HG02943 (cell line): ENCODE data around the gene TSPAN1.
A peak's percentile ranks its signal among the peaks of the same experiment; 100 is the strongest.

Source experiments
- ATAC-seq: cut with Tn5 transposase; IDR thresholded peaks from one replicate; pipeline ENCODE4 v1.9.1; 2021; ENCODE audit warnings: mild to moderate bottlenecking, low read depth, moderate library complexity; ENCODE audit not compliant: unreplicated experiment

The TSPAN1 gene

DNA sequence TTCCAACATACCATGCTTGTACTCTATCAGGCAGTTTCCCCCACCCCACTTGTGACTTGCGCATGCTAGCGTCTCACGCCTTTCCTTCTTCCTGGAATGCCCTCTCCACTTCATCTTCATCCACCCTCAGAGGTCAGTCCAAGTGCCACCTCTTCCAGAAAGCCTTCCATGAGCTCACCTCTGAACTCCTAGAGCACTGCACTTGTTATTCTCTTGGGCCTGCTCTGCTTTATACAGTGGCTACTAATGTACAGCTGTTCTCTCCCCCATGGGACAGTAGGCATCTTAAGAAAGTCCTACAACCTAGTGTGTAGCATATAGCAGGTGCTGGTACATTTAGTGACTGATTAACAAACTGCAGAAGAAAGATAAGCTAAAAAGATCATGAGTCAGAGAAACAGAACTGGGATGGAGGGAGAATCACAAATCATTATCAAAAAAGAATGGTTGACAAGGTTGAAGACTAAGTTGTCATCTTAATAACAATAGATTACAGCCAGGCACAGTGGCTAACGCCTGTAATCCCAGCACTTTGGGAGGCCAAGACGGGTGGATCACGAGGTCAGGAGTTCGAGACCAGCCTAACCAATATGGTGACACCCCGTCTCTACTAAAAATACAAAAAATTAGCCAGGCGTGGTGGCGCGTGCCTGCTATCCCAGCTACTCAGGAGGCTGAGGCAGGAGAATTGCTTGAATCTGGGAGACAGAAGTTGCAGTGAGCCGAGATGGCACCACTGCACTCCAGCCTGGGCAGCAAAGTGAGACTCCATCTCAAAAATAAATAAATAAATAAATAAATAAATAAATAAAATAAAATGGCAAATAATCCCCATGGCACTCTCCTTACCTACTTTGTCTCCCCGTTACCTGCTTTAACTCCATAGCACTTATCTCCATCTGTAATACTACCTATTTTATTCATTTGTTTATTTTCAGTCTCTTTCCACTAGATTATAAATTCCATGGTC lies 16.3 kb upstream of the TSPAN1 start:
- peak; percentile 76 for ATAC-seq

DNA sequence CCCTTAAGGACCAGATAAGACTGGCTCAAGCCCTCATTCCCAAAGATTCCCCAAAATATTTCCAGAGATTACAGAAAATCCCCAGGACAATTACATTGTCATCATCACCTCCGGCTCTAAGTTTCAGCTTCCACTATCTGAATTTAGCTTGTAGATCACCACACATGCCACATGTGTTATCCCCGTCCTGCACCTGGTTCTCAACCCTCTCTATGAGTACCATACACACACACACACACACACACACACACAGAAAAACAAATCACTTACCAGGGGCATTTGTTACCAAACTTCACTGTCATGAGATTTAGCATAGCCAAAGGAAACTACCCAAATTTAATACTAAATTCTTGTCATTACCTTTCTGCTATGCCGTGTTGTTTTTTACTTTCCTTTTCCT lies 15.4 kb upstream of the TSPAN1 start:
- ATAC-seq: no peak

DNA sequence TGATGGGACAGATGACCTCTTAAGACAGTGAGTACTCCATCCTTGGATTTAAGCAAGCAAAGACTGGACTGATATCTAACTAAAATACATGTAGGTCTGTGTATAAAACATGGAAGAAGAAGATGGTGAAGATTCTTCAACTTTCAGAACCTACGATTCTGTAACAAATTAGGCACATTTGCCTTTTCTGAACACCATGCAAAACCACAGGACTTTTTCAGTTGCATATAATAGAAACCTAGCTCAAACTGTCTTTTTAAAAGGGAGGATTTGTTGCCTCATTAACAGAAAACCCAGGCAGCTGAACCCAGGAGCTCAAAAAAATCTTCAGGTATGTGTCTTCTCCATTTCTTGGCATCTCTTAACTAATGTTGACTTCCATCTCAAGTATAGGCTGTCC lies 14.7 kb upstream of the TSPAN1 start:
- no peak for ATAC-seq

DNA sequence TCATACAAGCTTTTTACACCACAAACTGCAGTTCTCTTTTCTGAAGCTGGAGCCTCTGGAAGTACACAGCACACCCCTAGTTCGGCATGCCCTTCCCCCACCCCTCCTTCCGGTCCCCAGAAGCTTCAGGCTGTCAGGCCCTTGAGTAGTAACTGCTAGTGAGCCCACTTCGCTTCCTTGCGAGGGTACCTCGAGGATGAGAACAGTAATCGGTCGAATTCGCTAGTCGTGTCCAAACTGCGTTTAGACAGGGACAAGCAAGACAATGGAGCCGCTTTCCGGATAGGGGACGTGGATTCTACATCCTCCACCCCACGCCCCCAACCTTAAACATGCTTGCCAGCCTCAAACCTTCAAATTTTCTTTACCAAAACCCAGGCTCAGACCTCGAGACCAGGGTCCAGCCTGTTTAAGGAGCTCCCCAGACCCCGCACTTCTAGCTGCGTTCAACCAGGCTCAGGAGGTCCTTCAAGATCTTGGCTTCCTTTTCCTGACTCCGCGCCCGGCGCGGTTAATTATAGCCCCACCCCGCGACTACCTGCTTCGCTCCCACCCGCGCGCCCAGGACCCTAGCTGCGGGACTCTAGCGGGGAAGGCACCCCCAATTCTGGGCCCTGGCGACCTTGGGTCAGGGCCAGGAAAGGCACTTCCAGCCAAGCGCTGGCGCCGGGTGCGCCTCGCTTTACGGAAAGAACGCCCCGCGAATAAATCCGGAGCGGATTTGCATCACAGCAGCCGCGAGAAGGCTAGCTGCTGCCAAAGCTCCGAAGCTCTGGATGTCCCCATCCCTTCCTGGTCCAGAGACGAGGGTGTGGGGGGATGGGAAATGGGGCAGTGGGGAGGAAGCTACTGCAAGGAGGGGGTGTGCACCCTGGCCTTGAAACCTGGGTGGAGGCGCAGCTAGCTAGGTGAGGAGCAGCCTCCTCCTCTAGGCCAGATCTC lies 8.1 kb upstream of the TSPAN1 start:
- ATAC-seq: no peak

DNA sequence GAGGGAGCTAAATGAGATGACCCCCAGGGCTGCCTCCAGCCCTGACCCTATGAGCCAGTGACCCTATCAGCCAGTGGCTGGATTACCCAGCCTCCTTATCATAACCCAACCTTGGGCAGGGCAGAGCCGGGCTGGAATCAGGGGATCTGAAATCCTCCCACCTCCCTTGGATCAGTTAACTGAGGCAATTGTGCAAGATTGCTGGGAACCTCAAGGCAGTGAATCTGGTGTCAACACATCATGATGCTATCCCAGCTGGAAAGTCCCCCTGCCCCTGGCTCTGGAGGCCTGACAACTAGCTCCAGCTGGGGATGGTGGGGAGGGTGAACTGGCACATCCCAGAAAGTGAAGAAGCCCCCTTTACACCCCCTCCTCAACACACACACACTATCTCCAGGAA lies 6.4 kb upstream of the TSPAN1 start:
- ATAC-seq: no peak

DNA sequence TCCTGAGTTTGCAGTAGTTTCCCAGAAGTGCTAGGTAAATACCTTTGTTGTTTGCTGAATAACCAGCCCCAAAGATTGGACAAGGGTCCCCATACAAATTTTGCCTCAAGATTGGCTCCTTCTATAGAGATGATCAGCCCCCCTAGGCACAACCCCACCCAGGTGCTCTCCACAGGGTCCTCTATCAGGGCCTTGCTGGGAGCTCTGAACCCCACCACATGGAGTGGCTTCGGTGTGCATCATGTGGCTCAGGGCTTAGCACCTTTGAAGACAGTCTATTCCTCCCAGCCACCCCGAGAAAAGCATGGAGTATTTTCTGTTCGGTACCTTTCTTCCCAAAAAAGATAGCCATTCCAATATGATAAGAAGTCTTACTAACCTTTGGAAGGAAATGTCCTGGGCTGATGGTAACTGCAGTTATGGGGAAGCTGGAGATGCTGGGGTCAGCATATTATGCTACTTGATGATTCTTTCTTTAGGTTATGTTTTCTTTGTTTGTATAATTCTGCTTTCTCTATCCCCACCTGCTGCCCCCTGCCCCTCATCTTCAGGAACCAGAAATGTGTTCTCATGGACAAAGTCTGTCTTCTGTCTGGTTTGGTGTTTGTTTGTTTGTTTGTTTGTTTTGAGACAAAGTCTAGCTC lies 5.0 kb upstream of the TSPAN1 start:
- ATAC-seq: no peak

DNA sequence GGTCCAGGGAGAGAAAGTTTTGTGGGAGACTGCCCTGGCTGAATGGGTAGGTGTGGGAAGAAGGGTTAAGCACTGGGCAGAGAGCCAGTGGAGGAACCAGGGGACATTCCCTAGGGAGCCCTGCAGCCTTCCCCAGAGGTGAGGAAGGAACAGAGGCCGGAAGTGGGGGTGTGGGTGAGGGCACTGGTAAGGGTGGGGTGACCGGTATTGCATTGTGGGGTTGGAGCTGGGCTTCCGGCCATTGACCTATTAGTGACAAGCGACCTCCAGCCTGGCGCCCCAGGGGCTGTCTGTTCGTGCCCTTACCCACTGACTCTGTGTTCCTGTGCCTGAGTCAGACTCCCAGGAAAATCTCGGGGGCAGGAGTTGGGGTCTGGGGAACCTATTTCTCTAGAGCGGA lies 3.5 kb upstream of the TSPAN1 start:
- no peak for ATAC-seq

DNA sequence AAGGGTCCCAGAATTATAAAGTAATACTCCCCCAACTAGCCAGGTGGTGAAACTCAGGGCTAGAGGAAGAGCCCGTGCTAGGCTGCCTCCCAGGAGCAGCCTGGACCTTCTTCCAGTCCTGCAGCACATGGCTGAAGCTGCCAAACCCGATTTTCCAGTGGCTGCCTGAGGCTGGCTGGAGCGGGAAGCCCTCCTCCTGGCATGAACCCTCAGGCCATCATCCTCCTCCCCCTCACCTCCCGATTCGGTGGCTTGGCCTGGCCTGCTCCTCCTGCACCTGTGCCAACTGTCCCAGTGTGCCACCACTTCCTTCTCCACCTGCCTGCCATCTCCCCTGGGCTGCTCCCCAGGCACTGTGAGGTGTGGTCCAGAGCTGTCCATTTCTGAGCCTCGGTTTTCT lies 3.0 kb upstream of the TSPAN1 start:
- ATAC-seq: no peak

DNA sequence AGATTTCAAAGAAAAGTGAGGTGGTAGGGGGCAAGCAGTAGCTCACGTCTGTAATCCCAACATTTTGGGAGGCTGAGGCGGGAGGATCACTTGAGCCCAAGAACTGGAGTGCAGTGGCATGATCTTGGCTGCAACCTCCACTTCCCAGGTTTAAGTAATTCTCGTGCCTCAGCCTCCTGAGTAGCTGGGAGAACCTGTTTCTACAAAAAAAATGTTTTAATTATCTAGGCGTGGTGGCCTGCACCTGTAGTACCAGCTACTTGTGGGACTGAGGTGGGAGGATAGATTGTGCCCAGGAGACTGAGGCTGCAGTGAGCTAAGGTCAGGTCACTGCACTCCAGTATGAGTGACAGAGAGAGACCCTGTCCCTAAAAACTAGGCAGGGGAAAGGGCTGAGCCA lies 2.6 kb upstream of the TSPAN1 start:
- no peak for ATAC-seq

DNA sequence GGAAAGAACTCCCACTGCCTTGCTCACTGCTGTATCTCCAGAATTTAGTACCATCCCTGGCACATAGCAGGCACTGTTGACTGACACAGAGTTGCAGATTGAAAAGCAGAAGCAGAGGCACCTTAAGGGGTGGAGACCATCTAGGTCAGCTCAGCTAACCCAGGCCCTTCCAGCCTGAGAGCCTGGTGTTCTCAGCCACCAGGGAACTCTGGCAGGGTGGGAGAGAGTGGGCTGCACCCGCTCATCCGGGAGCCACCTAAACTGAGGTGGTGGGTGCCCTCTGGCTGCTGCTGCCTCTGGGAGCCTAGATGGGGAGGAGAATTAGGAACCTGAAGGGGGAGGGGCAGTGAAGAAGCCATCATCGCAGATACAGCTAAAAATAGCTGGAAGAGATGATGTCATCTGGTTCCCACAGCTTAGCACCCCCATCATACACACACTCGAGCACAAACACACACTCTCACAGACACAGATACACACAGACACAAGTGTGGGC lies 1.5 kb upstream of the TSPAN1 start:
- ATAC-seq: no peak

DNA sequence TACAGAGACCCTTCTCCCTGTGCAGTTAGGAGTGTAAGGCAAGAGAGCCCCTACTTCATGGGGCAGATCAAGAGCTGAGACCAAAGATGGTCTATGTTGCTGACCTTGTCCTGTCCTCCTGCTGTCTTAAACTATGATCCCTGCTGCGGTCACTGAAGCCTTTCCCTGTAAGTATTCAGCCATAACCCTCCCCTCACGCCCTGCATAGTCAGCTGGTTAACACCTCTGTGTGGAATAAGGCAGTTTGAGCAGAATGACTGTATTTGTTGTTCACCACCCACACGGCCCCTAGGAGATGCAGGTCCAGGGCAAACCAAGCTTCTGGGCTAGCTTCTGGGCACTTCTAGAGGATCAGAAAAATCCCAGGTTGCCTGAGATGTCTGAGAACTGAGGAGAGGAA lies 356 bp downstream of the TSPAN1 start:
- ATAC-seq: no peak

DNA sequence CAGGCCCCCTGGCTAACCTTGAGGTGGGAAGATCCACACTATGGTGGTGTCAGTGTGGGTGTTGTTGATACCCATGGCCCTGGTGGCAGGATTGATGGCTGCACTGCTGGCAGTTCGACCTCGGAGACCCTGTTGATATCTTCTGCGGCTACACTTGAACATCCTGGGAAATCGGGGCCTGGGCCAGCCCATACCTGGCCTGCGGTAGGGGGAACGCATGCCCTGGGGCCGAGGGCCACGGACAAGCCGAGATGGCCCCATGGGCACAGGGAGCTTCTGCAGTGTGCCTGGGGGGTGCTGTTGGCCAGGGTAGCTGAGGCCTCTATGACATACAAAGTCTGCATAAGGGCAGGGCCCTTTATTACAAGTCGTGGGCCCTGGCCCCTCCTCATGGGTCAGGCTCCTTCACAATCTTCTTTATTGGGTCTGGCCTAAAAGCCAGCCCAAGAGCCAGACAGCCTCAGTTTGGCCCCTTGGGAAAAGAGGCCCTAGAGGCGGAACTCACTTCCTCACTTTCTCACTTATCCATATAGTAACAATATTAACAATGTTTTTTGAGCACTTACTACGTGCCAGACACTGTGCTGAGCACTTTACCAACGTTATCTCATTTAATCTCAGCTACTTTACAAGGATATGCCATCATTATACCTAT lies 1.5 kb downstream of the TSPAN1 start, which contains the start of gene P3R3URF:
Gene P3R3URF, minus strand, starts transcription at position 278 of the 655 bp plus-strand sequence. Its CDS starts 17 bp downstream, at position 261.
- ATAC-seq: no peak

DNA sequence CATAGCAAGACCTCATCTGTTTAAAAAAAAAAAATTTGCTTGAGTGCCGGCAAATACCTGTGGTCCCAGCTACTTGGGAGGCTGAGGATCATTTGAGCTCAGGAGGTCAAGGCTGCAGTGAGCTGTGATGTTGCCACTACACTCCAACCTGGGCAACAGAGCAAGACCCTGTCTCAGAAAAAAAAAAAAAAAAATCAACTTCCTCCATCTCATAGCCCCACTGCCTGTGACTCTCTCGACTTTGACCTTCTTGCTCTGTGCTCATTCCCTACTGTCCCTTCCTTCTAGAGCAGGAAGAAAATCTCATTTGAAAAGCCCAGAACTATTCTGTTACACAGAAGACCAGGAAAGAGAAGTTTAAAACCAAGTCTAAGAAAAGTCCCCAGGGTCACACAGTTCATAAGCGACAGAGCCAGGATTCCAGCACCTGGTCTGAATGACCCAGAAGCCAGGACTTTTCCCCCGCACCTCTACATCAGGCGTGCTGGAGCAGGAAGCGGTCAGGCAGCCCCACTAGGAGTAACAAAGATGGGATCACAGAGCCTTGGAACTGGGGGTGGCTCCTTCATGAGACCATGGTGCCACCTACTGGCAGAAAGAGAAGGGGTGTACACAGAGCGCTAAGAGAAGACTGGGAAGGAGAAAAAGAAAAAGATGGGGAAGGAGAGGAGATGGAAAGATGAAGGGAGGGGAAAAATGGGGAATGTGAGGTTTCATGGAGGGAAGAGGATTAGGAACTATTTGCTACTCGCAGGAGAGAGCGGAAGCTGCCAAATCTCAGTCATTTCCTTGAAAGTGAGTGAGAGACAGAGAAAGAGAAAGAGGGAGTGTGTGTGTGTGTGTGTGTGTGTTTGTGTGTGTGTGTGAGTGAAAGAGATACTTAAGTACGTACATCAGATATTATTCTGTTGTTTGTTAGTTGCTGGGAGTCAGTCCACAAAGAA lies 4.5 kb downstream of the TSPAN1 start:
- no peak for ATAC-seq

DNA sequence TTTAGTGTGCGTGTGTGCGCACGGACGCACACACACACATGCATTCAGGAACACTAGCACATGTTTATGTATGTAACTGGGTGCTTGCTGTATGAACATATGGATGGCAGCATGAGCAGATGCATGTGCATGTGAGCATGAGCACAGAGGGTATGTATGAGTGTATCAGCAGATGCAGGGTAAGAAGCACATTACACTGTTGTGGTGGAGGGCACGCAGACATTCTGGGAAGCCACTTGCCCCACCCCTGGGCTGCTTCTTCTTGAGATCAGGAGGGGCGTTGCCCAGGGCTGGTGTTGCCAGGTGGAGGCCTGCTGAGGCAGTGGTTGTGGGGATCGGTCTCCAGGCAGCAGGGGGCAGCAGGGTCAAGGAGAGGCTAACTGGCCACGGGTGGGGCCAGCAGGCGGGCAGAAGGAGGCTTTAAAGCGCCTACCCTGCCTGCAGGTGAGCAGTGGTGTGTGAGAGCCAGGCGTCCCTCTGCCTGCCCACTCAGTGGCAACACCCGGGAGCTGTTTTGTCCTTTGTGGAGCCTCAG lies 5.3 kb downstream of the TSPAN1 start:
- no peak for ATAC-seq

DNA sequence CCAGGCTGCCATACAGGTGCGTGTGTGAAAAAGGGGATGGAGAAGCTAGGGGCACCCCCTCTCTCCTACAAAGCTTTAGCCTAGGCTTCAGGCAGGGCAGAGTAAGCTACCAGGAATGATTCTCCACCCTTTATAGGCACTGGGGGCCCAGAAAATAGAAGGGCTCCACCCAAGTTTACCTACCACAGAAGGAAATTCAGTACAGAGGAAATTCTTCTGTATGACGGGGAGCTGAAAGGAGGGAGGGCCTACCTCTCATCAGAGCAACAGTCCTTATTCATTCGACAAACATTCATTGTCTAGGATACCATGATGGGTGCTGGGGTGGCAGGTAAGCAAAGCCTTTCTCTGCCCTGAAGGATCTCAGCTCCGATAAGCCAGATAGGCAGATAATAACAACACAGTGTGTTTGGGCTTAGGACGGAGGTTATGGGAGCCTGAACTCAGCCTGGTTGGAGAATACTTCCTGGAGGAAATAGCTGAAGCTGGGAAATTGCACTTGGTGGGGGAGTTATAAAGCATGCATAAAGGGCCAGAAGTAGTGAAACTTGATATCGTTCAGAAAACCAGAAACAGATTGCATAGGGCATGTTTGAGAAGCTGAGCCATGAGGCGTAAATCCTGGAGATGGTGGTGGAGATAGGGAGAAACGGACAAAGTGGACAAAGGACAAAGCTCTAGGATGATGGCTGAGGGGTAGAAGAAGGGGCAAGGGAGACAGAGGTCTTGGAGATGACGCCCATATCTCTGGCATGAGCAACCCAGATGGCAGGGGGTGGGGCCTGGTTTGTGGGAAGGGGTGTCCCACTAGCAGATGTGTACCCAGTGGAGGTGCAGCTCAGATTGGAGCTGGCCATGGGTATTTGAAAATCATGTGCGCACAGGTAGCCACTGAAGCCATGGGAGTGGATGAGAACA lies 6.7 kb downstream of the TSPAN1 start:
- no peak for ATAC-seq

DNA sequence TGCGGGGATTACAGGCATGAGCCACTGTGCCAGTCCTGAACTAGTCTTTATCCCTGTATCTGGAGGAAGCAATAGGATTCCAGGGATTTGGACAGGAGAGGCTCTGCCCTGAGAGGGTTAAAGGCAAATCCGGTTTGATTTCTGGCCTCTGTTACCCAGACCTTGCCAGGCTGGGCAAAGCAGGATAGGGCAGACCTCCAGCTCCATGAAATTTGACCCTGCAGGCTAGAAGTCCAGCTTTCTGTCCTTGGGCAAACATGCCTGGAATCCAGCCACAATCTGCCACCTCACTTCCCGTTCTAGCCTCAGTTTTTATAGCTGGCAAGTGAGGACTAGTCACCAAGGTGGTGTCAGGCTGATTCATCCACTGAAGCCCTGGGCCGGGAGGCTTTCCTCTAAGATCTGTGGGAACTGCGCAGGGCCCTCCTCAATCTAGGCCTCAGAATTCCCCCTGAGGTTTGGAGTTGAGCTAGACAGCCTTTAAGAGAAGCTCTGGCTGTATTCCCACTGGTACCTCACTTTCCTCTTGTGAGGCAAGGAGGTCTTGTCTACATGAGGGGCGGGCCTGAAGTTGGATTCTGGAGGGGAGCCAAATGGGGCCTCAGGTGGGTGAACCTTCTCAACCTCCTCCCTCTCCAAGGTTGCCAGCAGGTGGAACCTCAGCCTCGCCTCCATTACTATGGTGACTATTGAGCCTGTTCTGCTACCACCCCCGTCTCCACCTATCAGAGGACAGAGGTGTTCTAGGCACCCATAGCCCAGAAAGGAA lies 8.4 kb downstream of the TSPAN1 start:
- ATAC-seq: no peak
